GM21717 (cell line): ENCODE results near the gene SUPT16H.
"Not testable (repeated sequence)": the region's sequence is repeated elsewhere in the genome, so short reads cannot be mapped to it uniquely, and the experiment has no call there.

Experiments
- ATAC-seq: cut with Tn5 transposase; IDR thresholded peaks from one replicate; pipeline ENCODE4 v1.9.1; 2021; ENCODE audit warnings: mild to moderate bottlenecking, moderate library complexity; ENCODE audit not compliant: unreplicated experiment

Gene SUPT16H

DNA sequence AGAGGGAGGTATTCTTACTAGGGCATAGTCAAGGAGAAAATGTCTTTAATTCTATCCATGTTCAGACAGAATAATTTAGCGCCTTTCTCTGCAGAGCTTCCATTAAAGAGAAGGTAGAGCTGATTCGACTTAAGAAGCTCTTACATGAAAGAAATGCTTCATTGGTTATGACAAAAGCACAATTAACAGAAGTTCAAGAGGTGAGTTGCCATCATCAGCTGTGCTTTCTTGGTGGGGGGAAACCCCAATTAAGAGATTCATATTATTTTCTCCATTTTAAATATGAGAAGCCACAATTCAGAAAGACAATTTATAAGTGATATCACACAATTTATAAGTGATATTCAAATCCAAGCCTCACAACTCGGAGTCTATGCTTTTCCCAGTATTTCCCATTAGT lies 76.2 kb downstream of the SUPT16H start:
- ATAC-seq, result no peak

DNA sequence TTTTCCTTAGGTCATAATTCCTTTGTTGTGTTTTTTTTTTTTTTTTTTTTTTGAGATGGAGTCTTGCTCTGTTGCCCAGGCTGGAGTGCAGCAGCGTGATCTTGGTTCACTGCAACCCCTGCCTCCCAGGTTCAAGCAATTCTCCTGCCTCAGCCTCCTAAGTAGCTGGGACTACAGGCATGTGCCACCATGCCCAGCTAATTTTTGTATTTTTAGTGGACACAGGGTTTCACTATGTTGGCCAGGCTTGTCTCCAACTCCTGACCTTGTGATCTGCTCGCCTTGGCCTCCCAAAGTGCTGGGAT lies 81.0 kb downstream of the SUPT16H start:
- ATAC-seq, result not testable (repeated sequence)

DNA sequence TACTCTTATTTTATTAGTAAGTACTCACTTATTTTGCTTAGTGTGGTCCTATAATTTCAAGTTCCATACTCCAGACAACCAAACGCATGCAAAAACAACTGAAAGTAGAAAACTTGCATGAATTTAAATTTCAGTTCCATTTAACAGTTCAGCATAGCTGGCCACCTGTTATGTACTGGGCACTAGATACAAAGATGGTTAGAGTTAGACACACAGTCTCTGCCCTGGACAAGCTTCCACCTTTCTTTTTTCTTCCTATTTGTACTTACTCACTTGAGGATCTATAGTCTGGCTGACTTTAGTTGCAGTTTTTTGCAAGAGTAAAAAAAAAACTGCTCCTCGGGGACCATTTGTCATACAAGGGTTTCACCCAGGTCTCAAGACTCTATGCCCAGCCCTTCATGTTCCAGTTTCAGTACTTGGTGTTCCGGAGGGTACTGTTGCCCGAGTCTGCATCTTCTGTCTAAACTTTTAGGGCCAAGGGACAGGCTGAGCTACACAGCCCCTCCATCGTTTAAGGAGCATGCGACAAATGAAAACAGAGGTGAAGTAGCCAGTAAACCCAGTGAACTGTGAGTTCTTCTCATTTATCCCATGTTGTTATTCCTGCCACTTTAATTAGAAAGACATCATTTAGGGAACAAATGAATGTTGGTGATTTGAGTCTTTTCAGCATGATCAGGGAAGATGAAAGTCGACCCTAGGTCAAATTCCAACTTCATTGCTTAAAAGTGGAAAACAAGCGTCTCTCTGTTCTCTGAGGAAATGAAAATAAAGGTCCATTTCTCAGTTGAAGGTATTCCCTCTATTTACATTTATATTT lies 81.6 kb downstream of the SUPT16H start:
- ATAC-seq, result no peak
